ENCODE results near the gene MTX2. TPM values are rescaled to one million over a fixed set of nuclear protein-coding genes. Genes with fewer than 3 reads are reported as not detected.
"Not testable (repeated sequence)": the region's sequence is repeated elsewhere in the genome, so short reads cannot be mapped to it uniquely, and the experiment has no call there.

The MTX2 gene
- polyA plus RNA-seq, 1 donor from 2014 or later = 21.7 TPM

GRCh38 chr2:176272870-176273459 lies 3.7 kb downstream of the MTX2 start:
- Mint-ChIP-seq H3K4me3 (peak overlapping the region in 1 of 4 donors; percentile 27), H3K27ac (no peak overlapping the region), H3K4me1 (peaks cover 13 to 33% (median 22%) of the 10 kb centered on the region in 3 donors), H3K27me3 (no peaks in the 10 kb centered on the region), H3K36me3 (peaks cover 14% of the 10 kb centered on the region), H3K9me3 (no peaks in the 10 kb centered on the region)

DNA sequence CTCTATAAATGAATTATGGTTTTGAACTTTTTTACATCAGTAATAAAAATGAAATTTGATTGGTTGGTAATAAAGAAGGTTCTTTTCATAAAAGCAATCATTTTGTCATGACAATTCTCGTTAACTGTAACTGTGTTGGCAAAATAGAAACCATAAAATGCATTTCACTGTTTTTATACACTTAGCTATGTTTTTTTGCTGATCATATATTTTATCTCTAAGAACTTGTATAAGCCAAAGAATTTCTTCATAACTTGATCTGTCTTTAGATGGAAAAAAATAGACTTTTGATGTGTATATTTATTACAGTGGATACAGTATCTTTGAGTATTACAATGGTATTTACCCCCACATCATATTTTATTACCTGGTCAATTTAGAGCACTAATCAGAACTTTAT lies 9.7 kb downstream of the MTX2 start:
- Mint-ChIP-seq H3K4me3 (no peak overlapping the region), H3K27me3 (no peaks in the 10 kb centered on the region), H3K4me1 (peaks cover 17 to 21% (median 20%) of the 10 kb centered on the region in 3 donors), H3K36me3 (peaks cover 12% of the 10 kb centered on the region), H3K27ac (no peak overlapping the region), H3K9me3 (no peaks in the 10 kb centered on the region)

DNA sequence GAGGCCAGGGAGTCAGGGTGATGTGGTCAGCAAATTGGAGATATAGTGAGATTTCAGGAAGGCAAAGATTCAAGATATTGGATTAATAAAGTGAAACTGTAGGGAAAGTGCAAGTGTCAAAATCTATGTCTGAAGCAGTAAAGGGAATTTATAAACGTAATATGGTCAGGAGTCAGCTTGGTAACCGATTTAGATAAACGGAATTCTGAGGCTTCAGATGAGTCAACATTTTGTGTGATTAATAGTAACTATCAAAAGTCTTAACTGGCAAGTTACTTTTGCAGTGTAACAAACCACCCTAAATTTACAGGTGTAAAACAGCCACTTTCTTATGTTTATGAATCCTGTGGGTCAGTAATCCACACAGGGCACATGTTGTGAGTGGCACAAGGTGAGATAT lies 10.9 kb downstream of the MTX2 start:
- Mint-ChIP-seq H3K4me3 (peak overlapping the region in 1 of 4 donors; percentile 2), H3K27ac (peak overlapping the region in 1 of 3 donors; percentile 46), H3K36me3 (peaks cover 8% of the 10 kb centered on the region), H3K4me1 (peaks cover 10 to 20% (median 20%) of the 10 kb centered on the region in 3 donors), H3K9me3 (no peaks in the 10 kb centered on the region), H3K27me3 (no peaks in the 10 kb centered on the region)

DNA sequence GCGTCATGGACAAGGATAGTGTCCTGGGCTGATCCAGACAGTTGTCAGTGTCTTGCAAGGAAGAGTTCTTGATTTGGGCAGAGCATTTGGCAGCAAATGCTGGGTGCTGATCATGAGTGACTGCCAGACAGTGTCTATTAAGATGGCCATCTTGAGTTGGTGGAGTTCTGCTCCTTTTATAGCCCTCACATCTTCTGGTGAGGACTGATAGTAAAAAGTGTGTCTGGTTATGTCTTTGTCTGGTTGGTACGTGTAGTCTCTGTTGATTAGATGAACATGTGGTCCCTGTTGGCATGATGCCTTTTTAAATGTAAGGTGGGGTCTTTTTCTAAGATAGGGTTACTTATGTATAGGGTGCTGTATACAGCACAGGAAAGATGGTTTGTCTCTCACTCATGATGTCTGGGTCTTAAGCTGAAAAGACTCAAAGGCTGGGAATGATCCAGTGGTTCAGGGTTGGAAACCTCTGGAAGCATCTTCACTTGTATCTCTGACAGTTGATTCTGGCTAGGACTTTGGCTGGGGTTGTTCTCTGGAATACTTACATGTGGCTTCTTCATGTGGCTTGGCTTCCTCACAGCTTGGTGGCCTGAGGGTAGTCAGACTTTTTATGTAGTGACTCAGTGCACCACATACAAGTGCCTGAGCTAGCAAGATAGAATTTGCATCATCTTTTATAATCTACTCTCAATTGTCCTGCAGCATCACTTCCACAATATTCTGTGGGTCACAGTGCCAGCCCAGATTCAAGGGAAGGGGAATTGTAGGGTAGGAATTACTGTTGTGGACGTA lies 11.8 kb downstream of the MTX2 start:
- Mint-ChIP-seq H3K9me3 (no peaks in the 10 kb centered on the region), H3K4me1 (peaks cover 19 to 25% (median 20%) of the 10 kb centered on the region in 3 donors), H3K4me3 (no peak overlapping the region), H3K27me3 (no peaks in the 10 kb centered on the region), H3K36me3 (peaks cover 8% of the 10 kb centered on the region), H3K27ac (no peak overlapping the region)

DNA sequence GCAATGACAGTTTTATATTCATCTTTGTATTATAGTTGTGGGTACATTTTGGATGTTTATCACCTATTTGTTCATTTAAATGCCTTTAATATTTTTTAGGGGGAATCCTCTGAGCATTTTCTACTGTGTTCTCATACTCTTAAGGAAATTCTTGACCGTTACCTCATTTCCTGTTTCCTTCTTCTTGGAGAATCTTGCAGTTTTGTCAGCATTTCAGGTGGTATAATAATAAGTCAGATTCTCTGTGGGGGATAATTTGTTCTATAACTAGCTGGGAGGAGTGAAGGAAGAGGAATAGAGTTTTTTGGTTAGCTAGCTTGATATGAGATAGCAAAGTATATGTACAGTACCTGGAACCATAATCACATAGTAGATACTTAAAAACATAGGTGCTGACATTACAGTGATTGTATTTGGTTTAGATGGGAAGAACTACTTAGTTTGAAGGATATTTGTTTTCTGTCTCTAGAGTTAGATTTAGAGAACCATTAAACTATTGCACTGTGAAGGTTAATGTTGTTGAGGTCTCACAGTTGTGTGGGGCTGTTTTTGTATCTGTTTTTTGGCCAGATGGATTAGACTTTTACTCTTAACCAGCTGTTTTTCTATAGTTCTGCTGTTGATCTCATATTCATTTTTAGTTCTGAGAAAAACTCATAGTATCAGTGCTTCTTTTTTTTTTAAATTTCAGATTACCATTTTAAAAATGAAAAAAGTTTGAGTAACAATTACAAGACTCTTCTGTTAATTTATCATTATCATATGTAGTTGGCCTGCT lies 14.2 kb downstream of the MTX2 start:
- H3K27ac Mint-ChIP-seq = no peak overlapping the region
- peaks cover 20 to 32% (median 30%) of the 10 kb centered on the region in 3 donors for H3K4me1 Mint-ChIP-seq
- H3K9me3 Mint-ChIP-seq = no peaks in the 10 kb centered on the region
- H3K27me3 Mint-ChIP-seq = no peaks in the 10 kb centered on the region
- H3K4me3 Mint-ChIP-seq = peak overlapping the region in 1 of 4 donors; percentile 52
- peaks cover 8% of the 10 kb centered on the region for H3K36me3 Mint-ChIP-seq

DNA sequence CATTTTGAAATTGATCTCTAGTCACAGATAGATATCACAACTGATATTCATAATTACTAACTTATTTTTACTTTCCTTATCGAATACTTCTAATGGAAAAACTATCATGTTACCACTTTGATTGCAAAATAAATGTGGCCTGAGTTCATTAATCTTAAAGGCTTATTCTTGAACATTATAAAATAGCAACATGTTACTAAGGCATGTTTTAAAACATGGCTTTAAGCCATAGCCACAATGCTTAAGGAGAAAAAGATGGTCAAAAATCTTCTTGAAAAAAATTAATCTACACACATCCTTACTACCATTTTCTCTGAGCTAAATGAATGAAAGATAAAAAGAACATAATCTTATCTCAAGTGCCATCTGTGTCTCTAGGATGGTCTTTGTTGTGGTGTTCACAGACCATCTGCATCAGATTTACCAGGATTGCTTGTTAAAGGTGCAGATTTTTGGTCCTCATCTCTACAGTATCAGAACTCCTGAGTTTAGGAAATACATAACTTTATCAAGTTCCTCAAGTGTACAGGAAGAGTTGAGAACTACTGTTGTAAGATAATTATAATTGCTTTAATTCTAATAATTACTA lies 15.3 kb downstream of the MTX2 start:
- Mint-ChIP-seq H3K4me1 (peaks cover 17 to 33% (median 30%) of the 10 kb centered on the region in 3 donors), H3K36me3 (peaks cover 8% of the 10 kb centered on the region), H3K9me3 (no peaks in the 10 kb centered on the region), H3K27me3 (no peaks in the 10 kb centered on the region), H3K4me3 (no peak overlapping the region), H3K27ac (no peak overlapping the region)

GRCh38 chr2:176285321-176285720 lies 16.1 kb downstream of the MTX2 start:
- Mint-ChIP-seq H3K9me3 (no peaks in the 10 kb centered on the region), H3K27ac (no peak overlapping the region), H3K4me3 (no peak overlapping the region), H3K36me3 (peaks cover 8% of the 10 kb centered on the region), H3K27me3 (no peaks in the 10 kb centered on the region), H3K4me1 (peaks cover 17 to 37% (median 30%) of the 10 kb centered on the region in 3 donors)

GRCh38 chr2:176291335-176291734 lies 22.1 kb downstream of the MTX2 start:
- Mint-ChIP-seq H3K27me3 (no peaks in the 10 kb centered on the region), H3K9me3 (no peaks in the 10 kb centered on the region), H3K4me1 (peaks cover 13 to 31% (median 24%) of the 10 kb centered on the region in 3 donors), H3K27ac (peak overlapping the region in 1 of 3 donors; percentile 10), H3K4me3 (no peak overlapping the region), H3K36me3 (peaks cover 4% of the 10 kb centered on the region)

- Mint-ChIP-seq H3K9me3 (no peaks in the 10 kb centered on the region), H3K4me3 (no peak overlapping the region), H3K36me3 (peaks cover 2% of the 10 kb centered on the region), H3K27ac (peak overlapping the region in 1 of 3 donors; percentile 10), H3K27me3 (no peaks in the 10 kb centered on the region), H3K4me1 (peaks cover 11 to 28% (median 21%) of the 10 kb centered on the region in 3 donors)
Observed at GRCh38 chr2:176291809-176292283, 22.6 kb downstream of the MTX2 start.

DNA sequence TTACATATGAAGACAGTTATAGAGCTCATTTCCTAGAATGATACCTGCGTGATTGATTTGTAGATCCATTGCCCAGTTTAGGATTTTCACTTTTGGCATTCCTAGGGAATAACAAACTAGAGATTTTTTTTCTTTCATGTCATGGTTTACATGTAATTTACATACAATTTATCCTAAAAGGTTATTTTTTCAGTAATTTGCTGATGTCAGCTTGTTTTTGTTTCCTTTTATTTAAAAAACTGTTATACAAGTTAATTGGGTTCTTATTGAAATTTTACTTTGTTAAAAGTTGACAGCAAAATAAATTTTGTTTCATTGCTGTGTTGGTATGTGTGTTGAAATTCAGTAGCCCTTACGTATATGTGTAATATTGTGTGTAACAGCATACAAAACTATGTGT lies 23.4 kb downstream of the MTX2 start:
- Mint-ChIP-seq H3K9me3 (no peaks in the 10 kb centered on the region), H3K4me3 (no peak overlapping the region), H3K27ac (no peak overlapping the region), H3K4me1 (peaks cover 11 to 28% (median 19%) of the 10 kb centered on the region in 3 donors), H3K36me3 (peaks cover 2% of the 10 kb centered on the region), H3K27me3 (no peaks in the 10 kb centered on the region)

GRCh38 chr2:176293334-176293733 lies 24.1 kb downstream of the MTX2 start:
- Mint-ChIP-seq H3K27ac (no peak overlapping the region), H3K4me3 (no peak overlapping the region), H3K27me3 (no peaks in the 10 kb centered on the region), H3K4me1 (peaks cover 11 to 26% (median 15%) of the 10 kb centered on the region in 3 donors), H3K9me3 (no peaks in the 10 kb centered on the region), H3K36me3 (peaks cover 4% of the 10 kb centered on the region)

DNA sequence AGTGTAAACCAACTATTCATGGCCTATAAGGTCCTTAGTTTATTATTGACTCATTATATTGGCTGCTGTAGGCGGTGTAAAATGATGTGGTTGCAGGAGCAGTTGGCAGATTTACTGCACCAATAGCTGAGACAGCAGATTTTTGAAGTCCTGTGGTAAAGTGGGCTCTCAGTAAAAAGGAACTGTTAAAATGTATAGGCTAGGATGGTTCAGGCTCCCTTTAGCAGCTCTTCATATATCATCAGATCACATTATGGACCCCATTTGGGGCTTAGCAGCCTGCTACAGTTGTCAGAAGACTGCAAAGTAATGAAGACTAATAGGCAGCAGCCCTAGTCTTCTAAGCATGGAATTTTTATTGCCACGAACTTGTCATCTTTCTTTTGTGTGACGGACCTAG lies 27.8 kb downstream of the MTX2 start:
- no peak overlapping the region for H3K4me3 Mint-ChIP-seq
- H3K27me3 Mint-ChIP-seq = no peaks in the 10 kb centered on the region
- no peak overlapping the region for H3K27ac Mint-ChIP-seq
- H3K9me3 Mint-ChIP-seq = no peaks in the 10 kb centered on the region
- H3K4me1 Mint-ChIP-seq = peaks cover 3 to 7% (median 6%) of the 10 kb centered on the region in 3 donors
- peaks cover 4% of the 10 kb centered on the region for H3K36me3 Mint-ChIP-seq

GRCh38 chr2:176297737-176298136 lies 28.5 kb downstream of the MTX2 start:
- H3K4me1 Mint-ChIP-seq = peaks cover 1 to 6% (median 5%) of the 10 kb centered on the region in 3 donors
- H3K4me3 Mint-ChIP-seq = no peak overlapping the region
- no peaks in the 10 kb centered on the region for H3K27me3 Mint-ChIP-seq
- H3K27ac Mint-ChIP-seq = no peak overlapping the region
- peaks cover 4% of the 10 kb centered on the region for H3K36me3 Mint-ChIP-seq
- H3K9me3 Mint-ChIP-seq = no peaks in the 10 kb centered on the region

- H3K27me3 Mint-ChIP-seq, H3K4me3 Mint-ChIP-seq, H3K9me3 Mint-ChIP-seq, H3K27ac Mint-ChIP-seq: not testable (repeated sequence)
- Mint-ChIP-seq H3K36me3 (peaks cover 17% of the 10 kb centered on the region), H3K4me1 (peaks cover 7 to 18% (median 14%) of the 10 kb centered on the region in 3 donors)
Observed at GRCh38 chr2:176306020-176306419, 36.8 kb downstream of the MTX2 start.

DNA sequence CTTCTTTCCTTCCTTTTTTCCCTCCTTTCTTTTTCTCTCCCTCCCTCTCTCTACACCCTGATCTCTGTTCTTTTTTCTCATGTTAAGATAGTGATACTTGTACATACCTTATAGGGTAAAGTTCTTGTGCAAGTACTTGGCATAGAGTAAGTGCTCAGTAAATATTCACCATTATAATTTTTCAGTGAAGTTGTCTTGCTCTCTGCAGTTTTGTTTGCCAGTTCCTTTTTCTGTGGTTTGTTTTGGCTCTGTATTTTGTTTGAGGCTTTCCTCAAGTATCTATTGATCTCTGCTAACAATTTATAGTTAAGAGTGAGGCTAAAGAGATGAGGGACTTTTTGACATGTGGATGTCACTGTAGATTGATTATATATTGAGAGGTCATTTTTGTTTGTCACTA lies 48.0 kb downstream of the MTX2 start:
- Mint-ChIP-seq H3K9me3 (no peaks in the 10 kb centered on the region), H3K27ac (no peak overlapping the region), H3K4me1 (peaks cover 0 to 5% (median 3%) of the 10 kb centered on the region in 3 donors), H3K36me3 (peaks cover 3% of the 10 kb centered on the region), H3K4me3 (no peak overlapping the region), H3K27me3 (no peaks in the 10 kb centered on the region)

Data from IgD-negative memory B cell (primary cell).